ENCODE measurements around the gene EVC2. TPM values are rescaled to one million over a fixed set of nuclear protein-coding genes. Genes with fewer than 3 reads are reported as not detected.

EVC2 gene
- 9.5 and 9.9 TPM in 2 replicates for total RNA-seq (2014; rRNA removed; shearing (Covaris generic))

- Histone ChIP-seq H3K27ac (peak within 1 kb of the TSS; percentile 87), H3K9me3 (replicated peaks) (no peaks in the 10 kb centered on the region)
- DNase-seq: peak; percentile 70 to 72
Observed at GRCh38 chr4:5708449-5709206, at the start of gene EVC2. Gene EVC2, minus strand, starts transcription at chr4:5708559. Its CDS starts 46 bp downstream, at chr4:5708513.

GRCh38 chr4:5757954-5758353, 49.6 kb upstream of the EVC2 start:
- Histone ChIP-seq H3K27ac (no peak overlapping the region), H3K4me1 (no peaks in the 10 kb centered on the region; the same call in 1 of the 2 replicates), H3K9me3 (replicated peaks) (no peaks in the 10 kb centered on the region), H3K36me3 (peaks cover 21% of the 10 kb centered on the region), H3K4me3 (no peak overlapping the region), H3K27me3 (no peaks in the 10 kb centered on the region)
- DNase-seq: no peak

More at GRCh38 chr4:5708449-5709206, at the start of gene EVC2:
- Histone ChIP-seq H3K4me1 (peaks cover 14% of the 10 kb centered on the region), H3K4me3 (peak within 1 kb of the TSS; percentile 76), H3K36me3 (no peaks in the 10 kb centered on the region; the same call in 1 of the 2 replicates), H3K27me3 (no peaks in the 10 kb centered on the region)

GRCh38 chr4:5757536-5757935, 49.2 kb upstream of the EVC2 start:
- H3K27ac ChIP-seq: no peak overlapping the region
- no peak overlapping the region for H3K4me3 ChIP-seq
- H3K9me3 ChIP-seq (replicated peaks): no peaks in the 10 kb centered on the region
- peaks cover 21% of the 10 kb centered on the region for H3K36me3 ChIP-seq
- DNase-seq: no peak
- no peaks in the 10 kb centered on the region for H3K27me3 ChIP-seq
- no peaks in the 10 kb centered on the region; the same call in 1 of the 2 replicates for H3K4me1 ChIP-seq

GRCh38 chr4:5757091-5757490, 48.7 kb upstream of the EVC2 start:
- peaks cover 21% of the 10 kb centered on the region for H3K36me3 ChIP-seq
- H3K27me3 ChIP-seq: no peaks in the 10 kb centered on the region
- no peaks in the 10 kb centered on the region; the same call in 1 of the 2 replicates for H3K4me1 ChIP-seq
- H3K9me3 ChIP-seq (replicated peaks): no peaks in the 10 kb centered on the region
- DNase-seq: no peak
- no peak overlapping the region for H3K27ac ChIP-seq
- H3K4me3 ChIP-seq: no peak overlapping the region

- H3K4me1 ChIP-seq: peaks cover 4% of the 10 kb centered on the region; the same call in 1 of the 2 replicates
- H3K27me3 ChIP-seq: no peaks in the 10 kb centered on the region
- no peaks in the 10 kb centered on the region for H3K9me3 ChIP-seq (replicated peaks)
- H3K27ac ChIP-seq: no peak overlapping the region
- peaks cover 21% of the 10 kb centered on the region for H3K36me3 ChIP-seq
- DNase-seq: no peak
- H3K4me3 ChIP-seq: no peak overlapping the region
Observed at GRCh38 chr4:5756271-5756670, 47.9 kb upstream of the EVC2 start.

GRCh38 chr4:5755679-5756078, 47.3 kb upstream of the EVC2 start:
- Histone ChIP-seq H3K4me1 (peaks cover 8% of the 10 kb centered on the region; the same call in 1 of the 2 replicates), H3K36me3 (peaks cover 21% of the 10 kb centered on the region), H3K4me3 (no peak overlapping the region), H3K27ac (no peak overlapping the region), H3K27me3 (no peaks in the 10 kb centered on the region), H3K9me3 (replicated peaks) (no peaks in the 10 kb centered on the region)
- no peak for DNase-seq

- Histone ChIP-seq H3K4me3 (no peak overlapping the region), H3K9me3 (replicated peaks) (no peaks in the 10 kb centered on the region), H3K36me3 (peaks cover 21% of the 10 kb centered on the region), H3K27ac (no peak overlapping the region), H3K27me3 (no peaks in the 10 kb centered on the region), H3K4me1 (peaks cover 8% of the 10 kb centered on the region; the same call in 1 of the 2 replicates)
- no peak for DNase-seq
Observed at GRCh38 chr4:5755161-5755560, 46.8 kb upstream of the EVC2 start.

- H3K4me1 ChIP-seq: peaks cover 8% of the 10 kb centered on the region; the same call in 1 of the 2 replicates
- H3K4me3 ChIP-seq: no peak overlapping the region
- no peaks in the 10 kb centered on the region for H3K9me3 ChIP-seq (replicated peaks)
- H3K27ac ChIP-seq: no peak overlapping the region
- H3K27me3 ChIP-seq: no peaks in the 10 kb centered on the region
- H3K36me3 ChIP-seq: peaks cover 21% of the 10 kb centered on the region
- DNase-seq: no peak
Observed at GRCh38 chr4:5754529-5754881, 46.1 kb upstream of the EVC2 start.

- Histone ChIP-seq H3K9me3 (replicated peaks) (no peaks in the 10 kb centered on the region), H3K4me1 (peaks cover 8% of the 10 kb centered on the region; the same call in 1 of the 2 replicates), H3K36me3 (peaks cover 21% of the 10 kb centered on the region), H3K27ac (no peak overlapping the region), H3K4me3 (no peak overlapping the region), H3K27me3 (no peaks in the 10 kb centered on the region)
- no peak for DNase-seq
Observed at GRCh38 chr4:5753766-5754528, 45.6 kb upstream of the EVC2 start.

- peaks cover 21% of the 10 kb centered on the region for H3K36me3 ChIP-seq
- H3K4me1 ChIP-seq: peaks cover 8% of the 10 kb centered on the region; the same call in 1 of the 2 replicates
- no peaks in the 10 kb centered on the region for H3K27me3 ChIP-seq
- H3K9me3 ChIP-seq (replicated peaks): no peaks in the 10 kb centered on the region
- no peak for DNase-seq
- no peak overlapping the region for H3K27ac ChIP-seq
- H3K4me3 ChIP-seq: no peak overlapping the region
Observed at GRCh38 chr4:5753366-5753765, 45.0 kb upstream of the EVC2 start.

GRCh38 chr4:5752376-5753184, 44.2 kb upstream of the EVC2 start:
- Histone ChIP-seq H3K4me1 (peaks cover 8% of the 10 kb centered on the region; the same call in 1 of the 2 replicates), H3K9me3 (replicated peaks) (no peaks in the 10 kb centered on the region), H3K4me3 (no peak overlapping the region), H3K27me3 (no peaks in the 10 kb centered on the region), H3K27ac (no peak overlapping the region), H3K36me3 (peaks cover 24% of the 10 kb centered on the region)
- DNase-seq: no peak

GRCh38 chr4:5751666-5752375, 43.5 kb upstream of the EVC2 start:
- peak overlapping the region; percentile 38 for H3K27ac ChIP-seq
- H3K36me3 ChIP-seq: peaks cover 22% of the 10 kb centered on the region
- H3K4me1 ChIP-seq: peaks cover 8% of the 10 kb centered on the region; the same call in 1 of the 2 replicates
- H3K9me3 ChIP-seq (replicated peaks): no peaks in the 10 kb centered on the region
- DNase-seq: no peak
- no peak overlapping the region for H3K4me3 ChIP-seq
- H3K27me3 ChIP-seq: no peaks in the 10 kb centered on the region

GRCh38 chr4:5750946-5751665, 42.7 kb upstream of the EVC2 start:
- no peaks in the 10 kb centered on the region for H3K27me3 ChIP-seq
- H3K9me3 ChIP-seq (replicated peaks): no peaks in the 10 kb centered on the region
- H3K4me1 ChIP-seq: peaks cover 8% of the 10 kb centered on the region; the same call in 1 of the 2 replicates
- peak; percentile 37 to 53 for DNase-seq
- H3K27ac ChIP-seq: peak overlapping the region; percentile 38
- H3K4me3 ChIP-seq: no peak overlapping the region
- peaks cover 17% of the 10 kb centered on the region for H3K36me3 ChIP-seq

Measured in SJCRH30 (cell line).